ENCODE measurements around the gene NCOR2.

NCOR2 gene

DNA sequence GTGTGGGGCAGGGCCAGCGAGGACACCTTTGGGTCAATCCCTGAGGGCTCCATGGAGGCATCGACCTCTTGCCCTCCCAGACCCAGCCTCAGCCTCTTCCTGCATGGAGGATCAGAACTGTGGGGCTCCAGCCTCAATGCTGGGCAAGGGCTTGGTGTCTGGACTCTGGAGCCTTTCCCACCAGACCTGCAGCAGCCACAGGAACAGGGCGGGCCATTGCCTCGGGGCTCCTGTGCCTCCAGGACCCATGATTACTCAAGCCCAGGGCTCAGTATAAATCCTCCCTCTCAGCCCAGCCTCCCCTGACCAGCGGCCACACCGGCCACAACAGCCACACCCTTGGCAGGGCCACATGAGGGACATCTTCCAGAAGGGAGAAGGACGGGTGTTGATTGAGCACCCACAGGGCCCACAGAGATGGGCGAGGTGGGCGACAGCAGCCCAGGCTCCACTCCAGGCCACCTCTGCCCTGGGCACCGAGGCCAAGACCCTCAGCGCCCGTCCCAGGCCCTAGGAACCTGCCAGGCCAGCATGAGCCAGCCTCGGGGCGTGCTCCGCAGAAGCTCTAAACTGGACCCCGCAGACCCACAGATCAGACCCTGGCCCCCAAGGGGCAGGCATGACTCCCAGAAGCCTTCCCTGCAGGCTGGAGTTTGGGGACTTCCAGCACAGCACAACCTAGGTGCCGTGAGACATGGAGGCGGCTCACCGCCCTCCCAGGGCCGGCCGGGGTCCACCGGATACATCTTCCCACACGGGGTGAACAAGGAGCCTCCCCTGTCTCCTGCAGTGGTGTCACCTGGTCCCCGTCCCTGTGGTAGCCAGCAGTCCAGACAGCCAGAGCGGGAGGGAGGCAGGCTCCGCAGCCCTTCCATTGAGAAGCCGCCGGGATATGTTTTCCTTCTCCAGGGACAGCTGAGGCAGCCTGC is 25.1 kb downstream of the NCOR2 start:
- DNase-seq: no peak

DNA sequence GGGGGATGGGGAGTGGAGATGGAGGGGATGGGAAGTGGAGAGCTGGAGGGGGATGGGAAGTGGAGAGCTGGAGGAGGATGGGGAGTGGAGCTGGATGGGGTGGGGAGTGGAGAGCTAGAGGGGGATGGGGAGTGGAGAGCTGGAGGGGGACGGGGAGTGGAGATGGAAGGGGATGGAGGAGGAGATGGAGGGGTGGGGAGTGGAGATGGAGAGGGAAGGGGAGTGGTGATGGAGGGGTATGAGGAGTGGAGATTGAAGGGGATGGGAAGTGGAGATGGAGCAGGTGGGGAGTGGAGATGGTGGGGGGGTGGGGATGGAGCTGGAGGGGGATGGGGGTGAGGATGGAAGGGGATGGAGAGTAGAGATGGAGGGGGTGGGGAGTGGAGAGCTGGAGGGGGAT is 26.1 kb downstream of the NCOR2 start:
- DNase-seq: no peak

DNA sequence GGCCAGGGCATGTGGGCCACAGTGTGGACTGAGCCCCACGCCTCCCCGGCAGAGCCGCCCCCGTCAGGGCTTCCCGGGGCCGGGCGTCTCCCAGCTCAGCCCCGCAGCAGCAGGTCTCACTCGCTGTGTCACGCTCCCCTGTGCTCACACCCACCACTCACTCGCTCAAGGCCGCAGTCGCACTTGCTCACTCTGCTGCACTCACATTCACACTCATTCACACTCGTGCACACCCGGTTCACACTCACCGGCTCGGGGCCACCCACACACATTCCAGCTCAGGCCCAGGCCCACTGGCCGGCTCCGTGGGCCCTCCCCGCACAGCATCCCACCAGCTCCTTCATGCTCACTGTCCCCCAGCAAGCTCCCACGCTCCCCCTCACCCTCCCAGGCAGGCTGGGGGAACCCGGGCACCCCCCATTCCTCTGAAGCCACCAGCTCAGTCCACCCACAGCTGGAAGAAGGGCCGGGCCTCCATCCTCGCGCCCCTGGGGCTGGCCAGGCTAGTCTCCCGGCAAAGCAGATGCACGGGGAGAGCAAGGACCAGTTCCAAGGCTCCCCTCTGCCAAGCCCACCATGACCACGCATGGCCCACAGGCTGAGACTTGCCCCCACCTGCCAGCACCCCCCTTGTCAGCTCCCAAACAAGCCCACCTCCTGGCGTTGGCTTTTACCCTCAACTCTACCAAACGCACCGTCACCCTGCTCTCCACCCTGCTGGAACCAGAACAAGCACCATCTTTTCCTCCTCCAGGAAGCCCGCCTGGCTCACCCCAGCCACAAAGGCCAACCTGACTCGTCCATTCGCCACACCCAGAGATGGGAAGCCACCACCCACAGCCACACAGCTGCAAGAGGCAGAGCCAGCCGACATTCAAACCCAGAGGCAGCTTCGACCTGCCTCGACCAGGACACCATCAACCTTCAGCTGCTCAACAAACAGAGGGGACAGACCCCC is 28.0 kb downstream of the NCOR2 start:
- DNase-seq: no peak

DNA sequence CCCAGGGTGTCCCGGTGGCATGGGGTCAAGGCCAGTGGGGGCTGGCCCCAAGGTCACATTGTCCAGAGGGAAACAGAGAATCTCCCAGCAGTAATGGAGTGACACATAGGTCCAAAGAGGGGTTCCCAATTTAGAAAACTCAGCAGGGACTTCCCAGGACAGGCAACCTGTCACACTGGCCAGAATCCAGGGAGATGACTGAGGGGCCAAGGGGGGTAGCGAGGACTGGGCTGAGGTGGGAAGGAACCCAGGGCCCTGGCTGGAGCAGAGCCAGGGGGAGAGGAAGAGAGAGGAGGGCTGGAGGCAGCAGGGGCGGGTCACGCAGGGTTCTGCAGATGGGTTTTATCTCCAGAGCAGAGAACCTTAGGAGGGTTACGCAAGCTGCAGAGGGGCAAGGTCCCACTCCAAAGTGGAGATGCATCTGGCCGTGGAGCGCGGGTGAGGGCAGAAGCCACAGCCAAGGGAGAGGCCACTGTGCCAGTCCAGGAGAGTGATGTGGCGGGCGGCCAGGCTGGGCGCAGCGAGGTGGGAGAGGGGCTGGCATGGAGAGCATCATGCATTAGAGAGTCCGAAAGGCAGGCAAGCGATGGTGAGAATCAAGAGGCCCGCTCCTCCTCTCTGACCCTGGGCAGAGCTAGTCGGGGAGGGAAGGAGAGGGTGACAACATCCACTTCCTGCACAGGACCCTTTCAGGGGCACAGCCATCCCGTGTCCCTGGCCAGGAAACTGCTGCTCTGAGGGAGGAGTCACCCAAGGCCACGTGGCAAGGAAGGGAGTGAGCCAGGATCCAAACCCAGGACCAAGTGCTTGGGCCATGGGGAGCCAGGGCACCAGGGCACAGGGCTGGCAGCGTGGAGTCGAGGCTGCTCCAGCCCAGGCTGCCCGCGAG is 29.0 kb downstream of the NCOR2 start:
- no peak for DNase-seq

DNA sequence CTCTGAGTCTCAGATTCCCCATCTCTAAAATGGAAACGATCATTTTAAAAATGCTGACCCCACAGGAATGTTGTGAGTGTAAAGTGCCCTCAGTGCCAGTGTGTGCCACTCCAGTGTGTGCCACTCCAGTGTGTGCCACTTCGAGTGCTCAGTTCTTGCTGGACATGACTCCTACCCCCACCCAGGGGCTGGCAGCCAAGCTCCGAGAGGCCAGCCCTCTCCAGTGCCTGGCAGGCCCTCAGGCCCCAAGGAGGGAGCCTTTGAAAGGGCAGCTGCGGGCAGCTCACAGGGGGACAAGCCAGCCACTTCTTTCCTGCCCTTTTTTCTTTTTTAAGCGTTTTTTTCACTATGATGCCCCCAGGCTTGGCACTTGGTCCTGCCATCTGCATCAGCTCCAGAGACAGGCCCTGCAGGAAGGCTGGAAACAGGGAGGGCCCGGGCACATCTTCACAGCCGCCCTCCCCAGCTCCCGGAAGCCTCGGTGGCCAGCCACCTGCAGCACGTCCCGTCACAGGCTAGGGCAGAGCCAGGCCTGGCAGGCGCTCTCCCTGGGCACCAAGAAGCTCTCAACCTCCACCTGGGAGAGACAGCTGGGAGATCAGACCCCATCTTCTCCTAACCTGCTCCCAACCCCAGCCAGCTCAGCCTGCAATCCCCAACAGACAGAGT is 29.8 kb downstream of the NCOR2 start:
- no peak for DNase-seq

DNA sequence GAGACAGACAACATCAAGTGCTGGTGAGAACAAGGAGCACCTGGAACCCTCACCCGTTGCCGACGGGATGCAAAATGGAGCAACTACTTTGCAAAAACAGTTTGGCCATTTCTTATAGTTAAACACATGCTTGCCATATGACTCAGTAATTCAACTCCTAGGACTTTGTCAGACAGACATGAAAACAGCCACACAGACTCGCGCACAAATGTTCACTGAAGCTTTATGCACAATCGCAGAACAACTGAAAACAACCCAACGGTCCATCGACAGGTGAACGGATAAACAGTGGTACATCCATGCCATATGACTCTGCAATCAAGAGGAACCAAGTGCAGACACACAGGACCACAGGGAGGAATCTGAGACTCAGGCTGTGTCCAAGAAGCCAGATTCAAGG is 30.8 kb downstream of the NCOR2 start:
- DNase-seq: no peak

DNA sequence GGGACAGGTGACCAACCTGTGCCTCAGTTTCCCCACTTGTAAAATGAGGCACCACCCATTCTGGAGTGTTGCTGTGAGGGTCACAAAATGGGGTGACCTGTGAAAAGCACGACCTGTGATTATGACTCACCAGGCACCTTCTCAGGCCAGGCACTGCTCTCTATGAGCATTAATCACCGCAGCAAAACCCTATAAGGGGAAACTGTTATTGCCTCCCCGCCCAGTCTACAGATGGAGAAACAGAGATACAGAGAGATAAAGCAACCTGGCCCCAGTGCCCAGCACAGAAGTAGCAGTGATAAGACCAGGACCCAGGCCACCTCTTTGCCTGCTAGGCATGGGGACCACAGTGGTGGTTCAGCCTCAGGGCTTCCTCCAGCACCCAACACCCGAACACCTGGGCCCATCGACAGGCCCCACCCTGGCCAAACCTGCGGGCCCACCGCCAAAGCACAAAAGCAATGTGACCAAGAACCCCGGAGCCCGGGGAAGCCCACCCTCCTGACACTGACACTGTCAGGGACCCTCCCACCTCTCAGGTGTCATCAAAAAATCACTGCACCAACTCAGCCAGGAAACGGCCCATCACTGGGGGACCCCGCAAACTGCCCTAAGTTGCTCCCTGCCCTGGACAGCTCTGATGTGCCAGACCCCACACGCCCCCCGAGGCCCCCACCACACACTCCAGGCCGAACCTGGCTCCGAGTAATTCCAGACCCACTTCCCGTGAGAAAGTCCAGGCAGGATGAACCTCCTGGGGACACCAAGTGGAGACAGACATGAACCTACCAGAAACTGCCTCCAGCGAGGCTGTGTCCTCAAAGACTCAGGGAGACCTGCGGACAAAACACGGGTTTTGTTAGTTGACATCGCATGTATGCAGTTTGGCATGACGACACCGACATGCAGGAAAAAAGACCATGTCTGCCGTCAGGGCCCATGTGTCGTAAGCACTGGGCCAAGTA is 32.4 kb downstream of the NCOR2 start:
- DNase-seq: no peak

DNA sequence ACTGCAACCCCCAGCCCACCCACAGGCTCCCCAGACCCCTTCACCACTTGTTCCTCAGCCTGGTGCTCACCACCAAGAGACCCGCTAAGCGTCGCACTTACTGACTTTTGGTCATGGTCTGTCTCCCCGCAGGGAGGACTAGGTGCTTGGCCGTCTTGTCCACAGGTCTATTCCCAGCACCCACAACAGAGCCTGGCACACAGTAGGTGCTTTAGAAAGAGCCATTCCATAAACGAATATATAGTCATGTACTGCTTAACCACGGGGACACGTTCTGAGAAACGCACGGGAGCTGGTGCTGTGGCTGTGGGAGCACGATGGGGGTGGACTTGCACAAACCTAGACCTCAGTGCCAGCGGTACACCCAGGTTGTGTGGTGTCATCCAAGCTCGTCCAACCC is 34.0 kb downstream of the NCOR2 start:
- no peak for DNase-seq

DNA sequence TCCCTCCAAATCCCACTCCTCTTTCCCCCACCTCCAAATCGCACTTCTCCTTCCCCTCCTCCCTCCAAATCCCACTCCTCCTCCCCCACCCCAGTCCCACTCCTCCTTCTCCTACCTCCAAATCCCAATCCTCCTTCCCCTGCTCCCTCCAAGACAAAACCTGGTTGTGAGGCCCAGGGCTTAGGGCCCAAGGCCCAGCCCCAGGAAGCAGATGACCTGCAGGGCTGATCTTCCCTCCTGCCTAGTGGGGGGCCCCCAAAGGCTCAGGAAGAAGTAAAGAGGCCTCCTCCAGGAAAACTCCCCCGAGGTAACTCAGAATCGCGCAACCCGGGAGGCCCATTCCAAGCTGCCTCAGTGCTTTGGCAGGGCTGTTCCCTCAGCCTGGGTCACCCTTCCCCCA is 34.4 kb downstream of the NCOR2 start:
- DNase-seq: no peak

DNA sequence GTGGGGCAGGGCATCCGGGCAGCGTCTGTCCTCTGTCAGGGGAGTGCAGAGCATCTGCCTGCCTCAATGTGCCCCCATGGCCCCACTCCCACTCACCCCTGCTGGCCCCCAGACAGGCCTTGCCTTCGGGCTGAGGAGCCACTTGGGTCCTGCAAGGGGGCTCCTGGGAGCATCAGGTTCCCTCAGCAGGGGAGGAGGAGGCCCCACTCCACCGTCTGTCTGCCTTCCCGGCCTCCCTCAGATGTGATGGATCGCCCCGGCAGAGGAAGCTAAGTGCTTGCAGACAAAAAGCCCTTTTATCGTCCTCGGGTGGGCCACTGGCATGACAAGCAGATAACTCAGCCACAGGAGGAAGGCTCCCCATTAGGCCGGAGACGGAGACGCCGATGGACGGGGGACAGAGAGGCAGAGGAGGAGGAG is 35.1 kb downstream of the NCOR2 start:
- no peak for DNase-seq

DNA sequence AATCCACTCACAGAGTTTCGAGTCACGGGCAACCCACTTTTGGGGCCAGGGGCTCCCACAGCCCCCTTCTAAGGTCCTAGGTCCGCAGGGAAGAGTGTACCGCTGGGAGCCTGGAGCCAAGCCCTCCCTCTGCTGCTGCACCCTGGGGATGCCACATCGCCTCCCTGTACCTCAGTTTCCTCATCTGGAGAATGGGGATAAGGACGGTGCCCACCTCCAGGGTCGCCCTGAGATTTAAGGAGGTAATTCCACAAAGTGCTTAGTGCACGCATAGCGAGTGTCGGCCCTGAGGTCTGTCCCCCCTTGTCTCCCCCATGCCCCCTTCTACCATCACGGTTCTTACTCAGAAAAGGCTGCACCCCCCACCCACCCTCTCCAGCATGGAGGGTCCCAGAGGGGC is 35.5 kb downstream of the NCOR2 start:
- DNase-seq: no peak

DNA sequence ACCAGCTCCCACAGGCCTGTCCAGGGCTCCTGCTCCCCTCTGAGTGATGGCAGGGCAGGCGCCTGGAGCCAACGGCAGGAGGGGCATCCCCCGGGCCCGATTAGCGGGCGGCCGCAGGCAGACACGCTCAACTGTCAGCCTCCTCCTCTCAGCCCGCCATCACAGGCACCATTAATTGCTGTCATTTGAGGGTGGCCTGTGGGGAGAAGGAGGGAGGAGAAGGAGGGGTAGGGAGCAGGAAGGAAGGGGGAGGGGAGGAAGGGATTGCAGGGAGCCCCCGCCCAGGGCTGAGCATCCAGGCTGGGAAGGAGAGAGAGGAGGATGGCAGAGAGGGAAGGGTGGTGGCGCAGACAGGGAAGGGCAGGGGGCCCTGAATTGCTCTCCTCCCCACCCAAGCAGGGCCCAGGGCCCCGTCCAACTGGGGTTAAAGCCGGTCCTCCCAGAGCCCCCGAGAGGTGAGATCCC is 36.1 kb downstream of the NCOR2 start:
- DNase-seq: no peak

DNA sequence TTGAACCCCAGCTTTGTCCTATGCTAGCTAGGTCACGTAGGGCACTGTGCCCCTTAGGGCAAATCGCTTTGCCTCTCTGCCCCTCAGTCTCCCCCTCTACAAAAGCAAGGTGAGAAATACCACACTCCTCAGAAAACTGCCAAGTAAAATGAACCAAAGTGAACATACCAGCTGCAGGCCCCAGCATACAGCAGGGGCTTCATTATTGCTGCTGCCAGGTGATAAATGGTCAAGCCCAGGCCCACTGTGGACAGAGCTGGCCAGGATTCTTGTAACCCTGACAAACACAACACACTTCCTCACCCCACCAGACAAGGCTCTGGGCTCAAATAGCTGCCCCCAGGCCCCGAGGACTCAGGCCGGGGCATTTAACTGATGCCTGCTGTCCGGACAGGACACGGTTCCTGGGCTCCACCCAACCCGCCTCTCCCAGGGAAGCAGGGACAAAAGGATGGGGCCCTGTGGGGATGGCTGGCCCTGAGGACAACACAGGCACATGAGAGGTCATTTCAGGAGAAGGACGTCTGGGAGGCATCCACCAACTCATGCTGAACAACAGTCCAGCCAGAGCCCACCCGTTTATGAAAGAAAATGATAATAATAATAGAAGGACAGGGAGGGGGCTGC is 36.7 kb downstream of the NCOR2 start:
- DNase-seq: no peak

DNA sequence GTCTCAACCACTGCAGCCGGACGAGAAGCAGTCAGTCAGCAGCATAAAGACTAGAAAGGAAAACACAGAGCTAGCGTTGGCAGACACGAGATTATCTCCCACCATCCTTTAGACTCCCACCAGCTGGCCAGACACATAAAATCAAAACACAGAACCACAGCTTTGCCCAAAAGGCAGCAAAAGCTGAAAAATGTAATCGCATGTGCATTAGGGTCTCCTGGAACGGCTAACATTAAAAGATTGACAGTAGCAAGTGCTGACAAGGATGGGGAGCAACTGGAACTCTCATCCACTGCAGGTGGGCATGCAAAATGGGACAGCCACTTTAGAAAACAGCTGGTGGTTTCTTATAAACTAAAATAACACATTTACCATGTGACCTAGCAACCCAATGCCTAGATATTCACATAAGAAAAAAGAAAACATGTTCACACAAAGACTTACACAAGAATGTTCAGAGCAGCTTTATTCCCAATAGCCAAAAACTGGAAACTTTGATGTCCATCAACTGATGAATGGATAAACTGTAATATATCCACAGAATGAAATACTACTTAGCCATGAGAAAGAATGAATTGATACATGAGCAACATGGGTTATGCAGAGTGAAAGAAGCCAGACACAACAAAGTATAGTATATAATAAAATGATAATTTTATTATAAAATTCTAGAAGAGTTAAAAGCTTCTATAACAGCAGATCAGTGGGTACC is 37.7 kb downstream of the NCOR2 start:
- DNase-seq: no peak

DNA sequence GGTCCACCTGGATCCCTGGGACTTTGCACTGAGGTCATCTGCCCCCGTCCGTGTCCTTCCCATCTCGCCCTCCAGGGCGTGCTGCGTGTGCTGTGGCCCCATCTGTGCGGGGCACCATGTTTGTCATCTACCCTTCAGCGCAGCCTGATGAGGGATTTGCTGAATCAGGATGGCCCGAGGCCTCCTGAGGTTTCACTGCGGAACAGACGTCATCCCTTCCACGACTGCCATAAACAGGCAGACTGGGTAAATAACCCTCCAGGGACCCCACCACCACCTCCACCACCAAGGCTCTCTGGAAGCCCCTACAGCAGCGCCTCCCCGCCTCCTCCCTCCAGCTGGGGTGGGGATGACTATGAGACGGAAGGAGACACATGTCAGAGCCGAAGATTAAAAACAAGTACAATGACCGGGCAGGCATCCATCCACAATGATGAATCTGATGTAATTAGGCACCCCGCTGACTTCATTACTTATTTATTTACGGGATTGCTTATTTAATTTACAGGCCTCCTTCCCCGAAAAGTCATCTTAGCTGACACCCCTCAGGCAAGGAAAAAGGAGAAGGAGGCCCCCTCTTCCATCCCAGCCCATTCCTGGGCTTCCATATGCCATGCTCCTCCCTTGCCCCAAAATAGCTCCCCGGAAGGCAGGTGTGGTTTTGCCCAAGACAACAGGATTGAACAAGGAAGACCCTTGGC is 39.4 kb downstream of the NCOR2 start:
- peak in 1 of 2 experiments; percentile 26 for DNase-seq

DNA sequence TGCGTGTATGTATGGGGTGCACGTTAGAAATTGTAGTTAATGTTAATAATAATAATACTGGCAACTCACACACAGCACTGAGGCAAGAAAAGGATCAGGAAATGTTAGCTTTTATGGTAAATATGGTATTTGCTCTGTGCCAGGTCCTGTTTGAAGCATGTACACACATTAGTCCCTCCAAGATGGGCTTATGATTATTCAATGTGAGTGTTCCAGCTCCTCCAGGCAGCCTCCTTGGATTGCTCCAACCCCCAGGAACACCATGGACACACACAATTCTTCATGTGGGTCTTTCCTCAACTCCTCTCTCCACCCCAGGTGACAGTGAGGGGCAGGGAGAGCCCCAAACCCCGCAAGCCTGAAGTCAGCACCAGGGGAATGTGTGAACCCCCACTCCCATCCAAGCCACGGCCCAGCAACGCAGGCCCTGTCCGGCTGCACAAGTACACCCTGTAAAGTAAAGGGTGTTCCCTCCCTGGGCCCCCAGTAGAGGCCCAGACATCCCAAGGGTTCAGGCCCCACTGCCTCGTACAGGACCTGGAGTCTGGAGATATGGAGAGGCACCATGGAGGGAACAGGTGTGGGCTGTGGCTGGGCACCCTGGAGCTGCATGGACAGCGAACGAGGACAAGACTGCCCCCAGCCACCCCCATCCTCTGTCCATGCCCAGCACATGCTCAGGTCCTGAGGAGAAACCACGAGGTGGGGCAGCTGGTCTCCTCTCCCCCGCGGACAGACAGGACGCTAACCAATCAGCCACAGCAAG is 41.3 kb downstream of the NCOR2 start:
- DNase-seq: no peak

DNA sequence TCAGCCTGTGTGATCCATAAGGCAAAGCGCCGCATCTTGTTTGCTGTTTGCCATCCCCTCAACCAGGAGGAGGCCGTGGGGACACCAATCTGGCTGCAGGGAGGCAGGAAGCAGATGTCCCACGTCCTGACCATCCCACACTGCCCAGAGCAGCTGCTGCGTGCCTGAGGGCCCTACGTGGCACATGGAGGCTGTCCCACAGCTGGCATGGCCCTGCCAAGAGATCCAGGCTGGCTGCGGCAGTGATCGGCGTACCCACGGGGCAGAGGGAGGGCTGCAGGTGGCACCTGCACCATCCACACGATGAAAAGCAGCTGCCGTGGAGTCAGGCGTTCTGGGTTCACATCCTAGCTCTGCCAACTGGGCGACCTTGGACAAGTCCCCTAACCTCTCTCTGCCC is 42.0 kb downstream of the NCOR2 start:
- DNase-seq: no peak
